Hematopoietic multipotent progenitor cell treated with erythropoietin and hydrocortisone succinate and interleukin-3 and kit ligand, for 6 days (in vitro differentiated cells): ENCODE measurements around the gene MEPCE.

Experiments
- DNase-seq: peaks from one replicate; pipeline ENCODE4 v3.0.0-alpha.2; 2015

The MEPCE gene

GRCh38 chr7:100407285-100408180, 22.1 kb upstream of the MEPCE start:
- DNase-seq, result peak; percentile 87

- no peak for DNase-seq
These were observed 18.5 kb upstream of the MEPCE start for GRCh38 chr7:100411101-100411500.

- DNase-seq, result no peak
These were observed 16.3 kb upstream of the MEPCE start for GRCh38 chr7:100413346-100413745.

GRCh38 chr7:100413889-100414288, 15.7 kb upstream of the MEPCE start:
- DNase-seq, result no peak

- DNase-seq, result no peak
These were observed 14.2 kb upstream of the MEPCE start for GRCh38 chr7:100415448-100415847.

GRCh38 chr7:100418930-100419659, 10.5 kb upstream of the MEPCE start:
- DNase-seq, result no peak

GRCh38 chr7:100419660-100420226, 9.9 kb upstream of the MEPCE start:
- no peak for DNase-seq

GRCh38 chr7:100423315-100423714, 6.3 kb upstream of the MEPCE start:
- DNase-seq, result no peak

- no peak for DNase-seq
These were observed 4.3 kb upstream of the MEPCE start for GRCh38 chr7:100425347-100425746.

- no peak for DNase-seq
These were observed 3.1 kb upstream of the MEPCE start for GRCh38 chr7:100426516-100426915.

- no peak for DNase-seq
These were observed 1.9 kb upstream of the MEPCE start for GRCh38 chr7:100427762-100428198.

- peak; percentile 98 for DNase-seq
These were observed 1.2 kb upstream of the MEPCE start, which contains the start of gene ZCWPW1 for GRCh38 chr7:100428199-100428966. TSS of gene ZCWPW1 (minus strand) at chr7:100428703. CDS start at chr7:100420649, 8,054 bp downstream.

GRCh38 chr7:100428967-100429636, 529 bp upstream of the MEPCE start:
- DNase-seq, result peak; percentile 99

- DNase-seq, result peak; percentile 51
These were observed 1.1 kb downstream of the MEPCE start for GRCh38 chr7:100430493-100431285.

- no peak for DNase-seq
These were observed 1.7 kb downstream of the MEPCE start for GRCh38 chr7:100431286-100431735.

GRCh38 chr7:100432053-100432452, 2.4 kb downstream of the MEPCE start:
- peak; percentile 60 for DNase-seq

GRCh38 chr7:100432621-100433275, 3.1 kb downstream of the MEPCE start:
- DNase-seq, result no peak

- DNase-seq, result no peak
These were observed 3.6 kb downstream of the MEPCE start for GRCh38 chr7:100433276-100433591.

- no peak for DNase-seq
These were observed 4.1 kb downstream of the MEPCE start for GRCh38 chr7:100433592-100434296.
